ENCODE results near the gene ARID4A.

DNA sequence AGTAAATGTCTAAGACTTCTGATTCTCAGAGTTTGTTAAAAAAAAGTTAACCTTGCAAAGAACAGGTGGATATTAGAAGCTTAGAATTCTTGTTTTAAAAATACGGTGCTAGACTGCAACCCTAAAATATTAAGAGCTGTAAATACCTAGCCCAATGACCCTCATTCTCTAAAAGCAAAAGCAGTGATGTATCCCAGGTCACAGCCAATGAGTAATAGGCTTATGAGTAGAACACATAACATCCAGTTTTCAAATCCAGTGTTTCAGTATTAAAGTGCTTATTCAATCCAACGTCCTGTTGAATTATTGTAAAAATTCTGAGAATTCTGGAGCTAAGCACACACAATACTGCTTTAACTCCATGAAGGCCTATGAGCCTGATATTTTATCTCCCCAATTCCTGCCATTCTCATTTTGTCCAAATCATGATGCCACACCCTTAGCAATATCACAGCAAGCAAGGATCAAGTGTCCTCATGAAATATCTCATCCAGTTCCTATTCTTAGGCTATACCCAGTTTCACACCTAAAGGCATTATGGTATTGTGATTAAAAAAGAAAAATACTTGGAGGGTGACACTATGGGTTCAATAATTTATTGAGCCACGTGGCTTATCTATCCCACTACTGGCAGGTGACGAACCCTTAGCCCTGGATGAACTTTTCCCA is 15.3 kb upstream of the ARID4A start:
- TF ChIP-seq, protein P1, sequence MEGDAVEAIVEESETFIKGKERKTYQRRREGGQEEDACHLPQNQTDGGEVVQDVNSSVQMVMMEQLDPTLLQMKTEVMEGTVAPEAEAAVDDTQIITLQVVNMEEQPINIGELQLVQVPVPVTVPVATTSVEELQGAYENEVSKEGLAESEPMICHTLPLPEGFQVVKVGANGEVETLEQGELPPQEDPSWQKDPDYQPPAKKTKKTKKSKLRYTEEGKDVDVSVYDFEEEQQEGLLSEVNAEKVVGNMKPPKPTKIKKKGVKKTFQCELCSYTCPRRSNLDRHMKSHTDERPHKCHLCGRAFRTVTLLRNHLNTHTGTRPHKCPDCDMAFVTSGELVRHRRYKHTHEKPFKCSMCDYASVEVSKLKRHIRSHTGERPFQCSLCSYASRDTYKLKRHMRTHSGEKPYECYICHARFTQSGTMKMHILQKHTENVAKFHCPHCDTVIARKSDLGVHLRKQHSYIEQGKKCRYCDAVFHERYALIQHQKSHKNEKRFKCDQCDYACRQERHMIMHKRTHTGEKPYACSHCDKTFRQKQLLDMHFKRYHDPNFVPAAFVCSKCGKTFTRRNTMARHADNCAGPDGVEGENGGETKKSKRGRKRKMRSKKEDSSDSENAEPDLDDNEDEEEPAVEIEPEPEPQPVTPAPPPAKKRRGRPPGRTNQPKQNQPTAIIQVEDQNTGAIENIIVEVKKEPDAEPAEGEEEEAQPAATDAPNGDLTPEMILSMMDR (IDR thresholded peaks at IDR 0.05) = no peak
- TF ChIP-seq POLR2A (IDR thresholded peaks at IDR 0.05) = no peak
